HEK293 (cell line): ENCODE measurements around the gene PKP4.

Experiments
- CTCF ChIA-PET: fragments of 350-600 bp; formaldehyde crosslinking; extraction: SDS; loops from one replicate; lab custom pipeline; 2021; ENCODE audit warnings: antibody characterized with exemption; lab: Yijun Ruan, JAX
- POLR2A ChIA-PET: fragments of 300-600 bp; formaldehyde crosslinking; extraction: SDS; loops from one replicate; lab custom pipeline; 2020; ENCODE audit warnings: antibody characterized with exemption, inconsistent platforms; lab: Yijun Ruan, JAX
- H3K27ac ChIP-seq: fragments of 200-500 bp; sonication (Bioruptor generic); 2 replicates; pipeline ENCODE4 v1.5.1; 2014; ENCODE audit warnings: low read depth, low read length, control low read depth, inconsistent platforms; ENCODE audit errors: extremely low read depth
- H3K36me3 ChIP-seq, 2 experiments: fragments of 200-500 bp in 1 of 2; sonication (Bioruptor generic) in 1 of 2; 1 replicate in 1 of 2; 2 replicates in 1 of 2; pipeline ENCODE4 v1.5.1; 2014 to 2017; ENCODE audit warnings: inconsistent platforms in 2 of 2, low read length in 2 of 2; ENCODE audit not compliant: control insufficient read depth in 2 of 2, insufficient read depth in 1 of 2
- H3K4me1 ChIP-seq: fragments of 200-500 bp; sonication (Bioruptor generic); 2 replicates; pipeline ENCODE4 v1.5.1; 2014; ENCODE audit warnings: mild to moderate bottlenecking, low read length, inconsistent platforms; ENCODE audit not compliant: control insufficient read depth, insufficient read depth
- H3K4me3 ChIP-seq: 2 replicates; pipeline ENCODE4 v1.5.1; 2011; ENCODE audit warnings: low read depth, mild to moderate bottlenecking, control low read depth, low read length, moderate library complexity
- H3K9me3 ChIP-seq: fragments of 200-500 bp; sonication (Bioruptor generic); 2 replicates; pipeline ENCODE4 v1.5.1; 2014; ENCODE audit warnings: low read depth, low read length, inconsistent platforms; ENCODE audit not compliant: control insufficient read depth, insufficient read depth
- AEBP2 ChIP-seq: fragments of 450-650 bp; formaldehyde crosslinking; IDR thresholded peaks from 2 replicates; pipeline ENCODE4 v1.5.1; 2016; ENCODE audit warnings: missing biosample characterization, missing genetic modification characterization, borderline replicate concordance
- GLIS2 ChIP-seq: fragments of 450-650 bp; formaldehyde crosslinking; IDR thresholded peaks from 2 replicates; pipeline ENCODE4 v1.5.1; 2016; ENCODE audit warnings: missing biosample characterization, missing genetic modification characterization
- IKZF3 ChIP-seq: fragments of 450-650 bp; IDR thresholded peaks from 2 replicates; pipeline ENCODE4 v1.5.0; 2018; ENCODE audit warnings: missing biosample characterization, mild to moderate bottlenecking, missing genetic modification characterization, moderate library complexity
- OSR2 ChIP-seq: fragments of 450-650 bp; formaldehyde crosslinking; IDR thresholded peaks from 2 replicates; pipeline ENCODE4 v1.5.1; 2016; ENCODE audit warnings: missing biosample characterization, missing genetic modification characterization
- ZNF121 ChIP-seq: fragments of 450-650 bp; formaldehyde crosslinking; IDR thresholded peaks from 2 replicates; pipeline ENCODE4 v1.5.1; 2016; ENCODE audit warnings: missing biosample characterization, missing genetic modification characterization
- ZNF132 ChIP-seq: fragments of 450-650 bp; formaldehyde crosslinking; IDR thresholded peaks from 2 replicates; pipeline ENCODE4 v1.5.1; 2017; ENCODE audit warnings: missing biosample characterization, missing genetic modification characterization, borderline replicate concordance
- ZNF133 ChIP-seq: fragments of 450-650 bp; formaldehyde crosslinking; IDR thresholded peaks from 2 replicates; pipeline ENCODE4 v1.5.1; 2016; ENCODE audit warnings: missing biosample characterization, missing genetic modification characterization
- ZNF140 ChIP-seq: fragments of 450-650 bp; formaldehyde crosslinking; IDR thresholded peaks from 2 replicates; pipeline ENCODE4 v1.5.1; 2016; ENCODE audit warnings: missing biosample characterization, missing genetic modification characterization
- ZNF157 ChIP-seq: fragments of 450-650 bp; formaldehyde crosslinking; IDR thresholded peaks from 2 replicates; pipeline ENCODE4 v1.5.1; 2016; ENCODE audit warnings: missing biosample characterization, missing genetic modification characterization
- ZNF16 ChIP-seq: fragments of 450-650 bp; formaldehyde crosslinking; IDR thresholded peaks from 2 replicates; pipeline ENCODE4 v1.5.1; 2016; ENCODE audit warnings: low read depth, missing biosample characterization, missing genetic modification characterization
- ZNF280D ChIP-seq: fragments of 450-650 bp; formaldehyde crosslinking; IDR thresholded peaks from 2 replicates; pipeline ENCODE4 v1.5.1; 2016; ENCODE audit warnings: missing biosample characterization, missing genetic modification characterization
- ZNF37A ChIP-seq: fragments of 450-650 bp; IDR thresholded peaks from 2 replicates; pipeline ENCODE4 v1.5.1; 2018; ENCODE audit warnings: missing biosample characterization, missing genetic modification characterization
- ZNF488 ChIP-seq: fragments of 450-650 bp; formaldehyde crosslinking; IDR thresholded peaks from 2 replicates; pipeline ENCODE4 v1.5.1; 2016; ENCODE audit warnings: missing biosample characterization, missing genetic modification characterization
- ZNF513 ChIP-seq: fragments of 450-650 bp; IDR thresholded peaks from 2 replicates; pipeline ENCODE4 v1.5.1; 2018; ENCODE audit warnings: missing biosample characterization, missing genetic modification characterization
- ZNF580 ChIP-seq: fragments of 450-650 bp; formaldehyde crosslinking; IDR thresholded peaks from 2 replicates; pipeline ENCODE4 v1.5.1; 2016; ENCODE audit warnings: missing biosample characterization, missing genetic modification characterization
- ZNF621 ChIP-seq: fragments of 450-650 bp; formaldehyde crosslinking; IDR thresholded peaks from 2 replicates; pipeline ENCODE4 v1.5.1; 2017; ENCODE audit warnings: missing biosample characterization, missing genetic modification characterization
- ZNF623 ChIP-seq: fragments of 450-650 bp; formaldehyde crosslinking; IDR thresholded peaks from 2 replicates; pipeline ENCODE4 v1.5.1; 2016; ENCODE audit warnings: missing biosample characterization, missing genetic modification characterization
- ZNF660 ChIP-seq: fragments of 450-650 bp; IDR thresholded peaks from 2 replicates; pipeline ENCODE4 v1.5.1; 2018; ENCODE audit warnings: missing biosample characterization, mild to moderate bottlenecking, missing genetic modification characterization
- ZNF677 ChIP-seq: fragments of 450-650 bp; IDR thresholded peaks from 2 replicates; pipeline ENCODE4 v1.5.0; 2018; ENCODE audit warnings: missing biosample characterization, mild to moderate bottlenecking, missing genetic modification characterization, moderate library complexity
- ZNF747 ChIP-seq: fragments of 450-650 bp; formaldehyde crosslinking; IDR thresholded peaks from 2 replicates; pipeline ENCODE4 v1.5.1; 2016; ENCODE audit warnings: missing biosample characterization, missing genetic modification characterization
- ZSCAN5A ChIP-seq: fragments of 450-650 bp; formaldehyde crosslinking; IDR thresholded peaks from 2 replicates; pipeline ENCODE4 v1.5.1; 2016; ENCODE audit warnings: missing biosample characterization, missing genetic modification characterization

Gene PKP4

GRCh38 chr2:158495175-158495574 is 38.4 kb downstream of the PKP4 start:
- CTCF ChIA-PET = interaction anchor here (0.6 kb wide), 1 partner anchor 64 kb away, joined by 3 read pairs; no protein-coding TSS in a partner anchor
- TF ChIP-seq ZNF37A (no peak), ZNF677 (tag by site-specific recombination) (no peak), ZNF580 (tag by site-specific recombination) (no peak), ZNF16 (tag by site-specific recombination) (no peak), ZSCAN5A (no peak)
- TF ChIP-seq, all 188 proteins: peak for 0
- no peaks in the 10 kb centered on the region for H3K9me3 ChIP-seq
- no peak overlapping the region for H3K27ac ChIP-seq
- H3K36me3 ChIP-seq = no peaks in the 10 kb centered on the region
- POLR2A ChIA-PET = no interaction called here
- H3K4me3 ChIP-seq = no peak overlapping the region
- peaks cover 9% of the 10 kb centered on the region for H3K4me1 ChIP-seq

GRCh38 chr2:158496986-158497385 is 40.2 kb downstream of the PKP4 start:
- Histone ChIP-seq H3K9me3 (no peaks in the 10 kb centered on the region), H3K4me1 (peaks cover 9% of the 10 kb centered on the region), H3K4me3 (no peak overlapping the region), H3K27ac (no peak overlapping the region), H3K36me3 (no peaks in the 10 kb centered on the region)
- ChIA-PET CTCF (interaction anchor here (0.6 kb wide), 1 partner anchor 1161 kb away, joined by 3 read pairs; no protein-coding TSS in a partner anchor), POLR2A (no interaction called here)
- no peak for TF ChIP-seq ZNF580 (tag by site-specific recombination)
- TF ChIP-seq ZNF140 (tag by site-specific recombination) = no peak
- TF ChIP-seq ZNF121 (tag by site-specific recombination) = no peak
- no peak for TF ChIP-seq ZNF132 (tag by site-specific recombination)
- TF ChIP-seq OSR2 = no peak
- no peak for TF ChIP-seq ZNF488 (tag by site-specific recombination)
- TF ChIP-seq IKZF3 = no peak
- no peak for TF ChIP-seq GLIS2 (tag by site-specific recombination)
- no peak for TF ChIP-seq ZNF157 (tag by site-specific recombination)
- TF ChIP-seq ZNF133 (tag by site-specific recombination) = no peak
- no peak for TF ChIP-seq ZNF747 (tag by site-specific recombination)
- TF ChIP-seq ZNF513 (tag by site-specific recombination) = no peak
- no peak for TF ChIP-seq ZNF280D (tag by site-specific recombination)
- no peak for TF ChIP-seq ZNF660 (tag by site-specific recombination)
- no peak for TF ChIP-seq AEBP2 (tag by site-specific recombination)
- no peak for TF ChIP-seq ZNF621 (tag by site-specific recombination)
- no peak for TF ChIP-seq ZNF623 (tag by site-specific recombination)
- TF ChIP-seq, all 188 proteins: peak for 0
